Astrocyte of the hippocampus (primary cell): Measurements from ENCODE around the gene RPTOR.

Experiments
- DNase-seq: peaks from one replicate; pipeline ENCODE4 v3.0.0; 2011; ENCODE audit warnings: low read depth, low spot score

RPTOR gene

GRCh38 chr17:80876950-80877728 is 332.5 kb downstream of the RPTOR start:
- no peak for DNase-seq

- no peak for DNase-seq
Observed at GRCh38 chr17:80877729-80878303, 333.2 kb downstream of the RPTOR start.

- DNase-seq = no peak
Observed at GRCh38 chr17:80878876-80879722, 334.5 kb downstream of the RPTOR start.

- no peak for DNase-seq
Observed at GRCh38 chr17:80879723-80880647, 335.3 kb downstream of the RPTOR start.

GRCh38 chr17:80880648-80880985 is 336.0 kb downstream of the RPTOR start:
- no peak for DNase-seq

- DNase-seq = no peak
Observed at GRCh38 chr17:80881306-80881705, 336.7 kb downstream of the RPTOR start.

- no peak for DNase-seq
Observed at GRCh38 chr17:80882323-80882722, 337.7 kb downstream of the RPTOR start.

- no peak for DNase-seq
Observed at GRCh38 chr17:80882926-80883685, 338.5 kb downstream of the RPTOR start.

GRCh38 chr17:80883831-80884735 is 339.4 kb downstream of the RPTOR start:
- DNase-seq = no peak

- DNase-seq = no peak
Observed at GRCh38 chr17:80884811-80885210, 340.2 kb downstream of the RPTOR start.

- no peak for DNase-seq
Observed at GRCh38 chr17:80885947-80886582, 341.4 kb downstream of the RPTOR start.

GRCh38 chr17:80886641-80887573 is 342.3 kb downstream of the RPTOR start:
- no peak for DNase-seq

GRCh38 chr17:80887639-80888175 is 343.1 kb downstream of the RPTOR start:
- no peak for DNase-seq

GRCh38 chr17:80888276-80889160 is 343.9 kb downstream of the RPTOR start:
- no peak for DNase-seq

GRCh38 chr17:80889231-80890195 is 344.9 kb downstream of the RPTOR start:
- no peak for DNase-seq
